ENCODE measurements around the gene KCNK16.

GRCh38 chr6:39353698-39354315 lies 31.3 kb upstream of the KCNK16 start:
- TF ChIP-seq CTCF (IDR thresholded peaks at IDR 0.05) (no peak), POLR2A (IDR thresholded peaks at IDR 0.05) (no peak)

Measured in lower leg skin (tissue), 3 donors.